K562 (cell line): ENCODE results near the gene WDR13. TPM values are rescaled to one million over a fixed set of nuclear protein-coding genes. Genes with fewer than 3 reads are reported as not detected.

Source experiments
- CTBP1 ChIP-seq: fragments of 450-650 bp; IDR thresholded peaks from 2 replicates; pipeline ENCODE4 v1.6.1; 2016; ENCODE audit warnings: borderline replicate concordance
- DACH1 ChIP-seq: fragments of 450-650 bp; IDR thresholded peaks from 2 replicates; pipeline ENCODE4 v1.6.1; 2018; ENCODE audit not compliant: partially characterized antibody
- EP300 ChIP-seq: IDR thresholded peaks from 2 replicates; pipeline ENCODE4 v1.6.1; 2012; ENCODE audit warnings: low read length, improper control_type of control experiment
- ILK ChIP-seq: fragments of 450-650 bp; IDR thresholded peaks from 2 replicates; pipeline ENCODE4 v1.6.1; 2016; ENCODE audit warnings: missing genetic modification characterization, low read depth, mild to moderate bottlenecking, missing compliant biosample characterization, moderate library complexity, borderline replicate concordance
- MCM2 ChIP-seq: fragments of 450-650 bp; IDR thresholded peaks from 2 replicates; pipeline ENCODE4 v1.6.1; 2017; ENCODE audit warnings: low read depth, mild to moderate bottlenecking
- RFX7 ChIP-seq: fragments of 250-450 bp; sonication (Bioruptor Pico); IDR thresholded peaks from 2 replicates; pipeline ENCODE4 v1.5.1; 2021; ENCODE audit warnings: mild to moderate bottlenecking
- RNF2 ChIP-seq: sonication (generic); IDR thresholded peaks from 2 replicates; pipeline ENCODE4 v1.6.1; 2016
- SIN3A ChIP-seq, 2 experiments: fragments of 150-350 bp in 1 of 2; IDR thresholded peaks; 2 replicates each; pipeline ENCODE4 v1.6.1; 2011 to 2016; ENCODE audit warnings: borderline replicate concordance in 2 of 2, low read depth in 2 of 2, low read length in 2 of 2, mild to moderate bottlenecking in 2 of 2, moderate library complexity in 2 of 2; ENCODE audit not compliant: control insufficient read depth in 1 of 2
- SMAD3 ChIP-seq: fragments of 450-650 bp; formaldehyde crosslinking; conservative IDR thresholded peaks from 2 replicates; pipeline ENCODE4 v1.4.0; 2020; ENCODE audit warnings: mild to moderate bottlenecking
- TAF9B ChIP-seq: fragments of 450-650 bp; IDR thresholded peaks from 2 replicates; pipeline ENCODE4 v1.6.1; 2018; ENCODE audit warnings: mild to moderate bottlenecking; ENCODE audit not compliant: partially characterized antibody
- polyA plus RNA-seq, 8 experiments: library from polyadenylated mRNA; depleted of rRNA in 4 of 8; stranded (reverse) in 5 of 8; unstranded in 3 of 8; fragments of >200 nt; fragmentation: Nextera tagmentation in 2 of 8; fragmentation: Illumina TruSeq in 1 of 8; extraction: Ambion mirVana in 2 of 8; extraction: Trizol in 1 of 8; gene quantifications; 2 replicates each; pipeline versions ENCODE4 v1.2.1 to v1.2.3, GENCODE V29; 2011 to 2014; ENCODE audit warnings: inconsistent platforms in 1 of 8, missing spikeins in 1 of 8
- total RNA-seq, 7 experiments: library from RNA; depleted of rRNA in 6 of 7; stranded (reverse); fragments of >200 nt in 6 of 7; fragmentation: Illumina TruSeq in 2 of 7; extraction: Trizol in 2 of 7; gene quantifications; 2 replicates each; pipeline versions ENCODE4 v1.2.1 to v1.2.3, GENCODE V29; 2011 to 2021; ENCODE audit warnings: low replicate concordance in 1 of 7
- TF ChIP-seq, protein P1 (sequence below): fragments of 450-650 bp; formaldehyde crosslinking; IDR thresholded peaks from 2 replicates; pipeline ENCODE4 v1.4.0; 2020; ENCODE audit warnings: mild to moderate bottlenecking
- TF ChIP-seq, protein P2 (sequence below): sonication (generic); formaldehyde crosslinking; IDR thresholded peaks from 2 replicates; pipeline ENCODE4 v1.8.1; 2023; ENCODE audit warnings: mild to moderate bottlenecking, missing genetic modification reagents
- TF ChIP-seq, protein P3 (sequence below), 2 experiments: fragments of 450-650 bp in 1 of 2; sonication (generic) in 1 of 2; formaldehyde crosslinking; conservative IDR thresholded peaks; 2 replicates each; pipeline versions ENCODE4 v1.4.0 to v1.8.1; 2020 to 2022; ENCODE audit warnings: mild to moderate bottlenecking in 1 of 2, missing genetic modification reagents in 1 of 2
- TF ChIP-seq, protein P4 (sequence below): fragments of 250-450 bp; sonication (Bioruptor Pico); IDR thresholded peaks from 2 replicates; pipeline ENCODE4 v1.8.0; 2022; ENCODE audit warnings: moderate library complexity, mild to moderate bottlenecking, inconsistent platforms

Gene WDR13
- total and polyA plus RNA-seq, 9 of the 15 experiments (the other 6 are each of a cell fraction or from before 2014, with no cell fraction given), result 7.4 to 70.5 (median 31.4) TPM

GRCh38 chrX:48597353-48598264 is at the start of gene WDR13 (continued):
- TF ChIP-seq SIN3A (IDR thresholded peaks at IDR 0.05; ENCODE audit: borderline replicate concordance in 2 of 2, control insufficient read depth in 1 of 2, low read depth in 2 of 2, low read length in 2 of 2) (peak; percentile 47 to 80; a peak in 2 of 4 replicates), CTBP1 (0 out of 2 replicates have a peak, but pooled peaks have one; percentile 48), RFX7 (no peak), DACH1 (no peak), MCM2 (no peak), ILK (no peak), TAF9B (peak; percentile 28), SMAD3 (CRISPR knock-in tag) (no peak), EP300 (peak; percentile 42), RNF2 (peak; percentile 45; the same call in 1 of the 2 replicates)
- TF ChIP-seq, protein P1, sequence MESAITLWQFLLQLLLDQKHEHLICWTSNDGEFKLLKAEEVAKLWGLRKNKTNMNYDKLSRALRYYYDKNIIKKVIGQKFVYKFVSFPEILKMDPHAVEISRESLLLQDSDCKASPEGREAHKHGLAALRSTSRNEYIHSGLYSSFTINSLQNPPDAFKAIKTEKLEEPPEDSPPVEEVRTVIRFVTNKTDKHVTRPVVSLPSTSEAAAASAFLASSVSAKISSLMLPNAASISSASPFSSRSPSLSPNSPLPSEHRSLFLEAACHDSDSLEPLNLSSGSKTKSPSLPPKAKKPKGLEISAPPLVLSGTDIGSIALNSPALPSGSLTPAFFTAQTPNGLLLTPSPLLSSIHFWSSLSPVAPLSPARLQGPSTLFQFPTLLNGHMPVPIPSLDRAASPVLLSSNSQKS, result no peak
- TF ChIP-seq, protein P2, sequence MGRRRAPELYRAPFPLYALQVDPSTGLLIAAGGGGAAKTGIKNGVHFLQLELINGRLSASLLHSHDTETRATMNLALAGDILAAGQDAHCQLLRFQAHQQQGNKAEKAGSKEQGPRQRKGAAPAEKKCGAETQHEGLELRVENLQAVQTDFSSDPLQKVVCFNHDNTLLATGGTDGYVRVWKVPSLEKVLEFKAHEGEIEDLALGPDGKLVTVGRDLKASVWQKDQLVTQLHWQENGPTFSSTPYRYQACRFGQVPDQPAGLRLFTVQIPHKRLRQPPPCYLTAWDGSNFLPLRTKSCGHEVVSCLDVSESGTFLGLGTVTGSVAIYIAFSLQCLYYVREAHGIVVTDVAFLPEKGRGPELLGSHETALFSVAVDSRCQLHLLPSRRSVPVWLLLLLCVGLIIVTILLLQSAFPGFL (CRISPR knock-in tag), result no peak
- TF ChIP-seq, protein P3, sequence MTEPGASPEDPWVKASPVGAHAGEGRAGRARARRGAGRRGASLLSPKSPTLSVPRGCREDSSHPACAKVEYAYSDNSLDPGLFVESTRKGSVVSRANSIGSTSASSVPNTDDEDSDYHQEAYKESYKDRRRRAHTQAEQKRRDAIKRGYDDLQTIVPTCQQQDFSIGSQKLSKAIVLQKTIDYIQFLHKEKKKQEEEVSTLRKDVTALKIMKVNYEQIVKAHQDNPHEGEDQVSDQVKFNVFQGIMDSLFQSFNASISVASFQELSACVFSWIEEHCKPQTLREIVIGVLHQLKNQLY (CRISPR knock-in tag; conservative IDR thresholded peaks at IDR 0.05), result peak in 1 of 2 experiments; percentile 9; a peak in 1 of 4 replicates
- TF ChIP-seq, protein P4, sequence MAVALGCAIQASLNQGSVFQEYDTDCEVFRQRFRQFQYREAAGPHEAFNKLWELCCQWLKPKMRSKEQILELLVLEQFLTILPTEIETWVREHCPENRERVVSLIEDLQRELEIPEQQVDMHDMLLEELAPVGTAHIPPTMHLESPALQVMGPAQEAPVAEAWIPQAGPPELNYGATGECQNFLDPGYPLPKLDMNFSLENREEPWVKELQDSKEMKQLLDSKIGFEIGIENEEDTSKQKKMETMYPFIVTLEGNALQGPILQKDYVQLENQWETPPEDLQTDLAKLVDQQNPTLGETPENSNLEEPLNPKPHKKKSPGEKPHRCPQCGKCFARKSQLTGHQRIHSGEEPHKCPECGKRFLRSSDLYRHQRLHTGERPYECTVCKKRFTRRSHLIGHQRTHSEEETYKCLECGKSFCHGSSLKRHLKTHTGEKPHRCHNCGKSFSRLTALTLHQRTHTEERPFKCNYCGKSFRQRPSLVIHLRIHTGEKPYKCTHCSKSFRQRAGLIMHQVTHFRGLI (CRISPR knock-in tag), result no peak
